Stimulated activated CD4-positive, alpha-beta T cell treated with anti-CD3 and anti-CD28 coated beads, TNF-alpha, amount 100 ng/mL, for 4 hours (primary cell): ENCODE data around the gene MATCAP1.

ENCODE experiments used
- DNase-seq, 3 experiments: peaks; one replicate each; pipeline ENCODE4 v3.0.0-alpha.2; 2020; ENCODE audit warnings: low read depth in 3 of 3

The MATCAP1 gene

DNA sequence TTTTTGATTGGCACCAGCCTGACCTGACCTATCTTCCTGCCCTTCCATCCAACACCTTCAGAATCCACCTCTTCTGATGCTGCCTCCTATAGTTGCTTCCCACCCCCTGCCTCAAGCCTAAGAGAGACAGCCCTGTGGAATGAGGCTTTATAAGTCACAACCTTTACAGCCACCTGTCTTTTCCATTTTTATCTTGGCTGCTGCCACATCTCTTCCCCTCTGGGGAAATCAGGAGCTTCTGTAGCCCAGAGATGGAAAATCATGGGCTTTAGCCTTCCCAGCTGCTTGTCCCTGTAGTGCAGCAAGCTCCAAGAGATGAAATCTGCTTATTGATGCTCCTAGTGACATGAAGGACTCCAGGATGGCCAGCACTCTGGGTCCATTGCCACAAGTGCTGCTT, 55.3 kb downstream of the MATCAP1 start:
- DNase-seq, result no peak
